HG02970 (cell line): Measurements from ENCODE around the gene KRT34.
"Not testable (repeated sequence)": the region's sequence is repeated elsewhere in the genome, so short reads cannot be mapped to it uniquely, and the experiment has no call there.

Source experiments
- ATAC-seq: cut with Tn5 transposase; IDR thresholded peaks from one replicate; pipeline ENCODE4 v1.9.1; 2021; ENCODE audit warnings: mild to moderate bottlenecking, moderate library complexity, moderate number of reproducible peaks; ENCODE audit not compliant: unreplicated experiment, low FRiP score

Gene KRT34

DNA sequence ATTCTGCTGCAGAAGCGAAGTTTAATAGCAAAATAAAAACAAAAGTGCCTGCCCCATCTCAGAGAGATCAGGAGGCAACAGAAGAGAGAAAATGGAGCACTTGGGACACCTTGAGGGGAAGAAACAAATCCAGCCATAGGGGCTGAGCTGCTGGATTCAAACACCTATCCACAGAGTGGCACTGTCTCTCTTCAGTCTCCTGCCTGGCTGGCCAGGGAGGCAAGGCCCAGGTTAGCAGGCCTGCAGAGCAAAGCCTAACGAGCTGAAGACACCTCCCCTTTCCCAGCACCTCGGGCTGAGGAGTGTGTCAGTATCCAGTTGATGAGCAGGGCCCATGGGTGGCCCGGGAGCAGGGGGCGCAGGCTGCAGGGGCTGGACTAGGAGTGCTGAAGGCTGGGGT, 24.1 kb upstream of the KRT34 start:
- ATAC-seq = no peak

DNA sequence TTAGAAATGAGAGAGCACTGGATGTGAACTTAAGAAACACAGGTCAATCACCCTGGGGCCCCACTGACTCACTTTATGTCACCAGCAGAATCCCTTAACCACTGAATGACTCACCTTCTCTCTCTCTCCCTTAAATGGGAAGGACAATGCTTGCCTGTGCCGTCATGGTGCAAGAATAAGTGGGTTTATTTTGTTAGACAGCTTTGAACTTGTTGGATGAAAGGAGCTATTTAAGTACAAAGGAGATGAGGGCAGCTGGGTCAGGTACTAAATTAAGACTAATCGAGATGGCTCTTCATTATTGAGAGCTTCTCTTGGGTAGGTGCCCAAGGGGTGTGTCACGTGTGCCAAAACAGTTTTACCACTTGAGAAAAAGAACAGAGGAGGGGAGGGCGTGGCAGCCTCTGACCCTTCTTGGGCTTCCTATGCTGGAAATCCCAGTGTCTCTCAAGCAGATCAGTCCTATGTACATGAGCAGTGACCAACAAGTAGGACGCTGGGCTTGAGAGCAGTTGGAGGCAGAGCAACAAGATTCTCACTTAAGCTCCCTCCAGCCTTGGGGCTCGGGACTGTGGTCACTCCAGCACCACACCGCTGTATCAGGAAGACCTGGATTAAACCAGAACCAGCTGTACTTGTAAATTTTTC, 22.0 kb upstream of the KRT34 start:
- no peak for ATAC-seq

DNA sequence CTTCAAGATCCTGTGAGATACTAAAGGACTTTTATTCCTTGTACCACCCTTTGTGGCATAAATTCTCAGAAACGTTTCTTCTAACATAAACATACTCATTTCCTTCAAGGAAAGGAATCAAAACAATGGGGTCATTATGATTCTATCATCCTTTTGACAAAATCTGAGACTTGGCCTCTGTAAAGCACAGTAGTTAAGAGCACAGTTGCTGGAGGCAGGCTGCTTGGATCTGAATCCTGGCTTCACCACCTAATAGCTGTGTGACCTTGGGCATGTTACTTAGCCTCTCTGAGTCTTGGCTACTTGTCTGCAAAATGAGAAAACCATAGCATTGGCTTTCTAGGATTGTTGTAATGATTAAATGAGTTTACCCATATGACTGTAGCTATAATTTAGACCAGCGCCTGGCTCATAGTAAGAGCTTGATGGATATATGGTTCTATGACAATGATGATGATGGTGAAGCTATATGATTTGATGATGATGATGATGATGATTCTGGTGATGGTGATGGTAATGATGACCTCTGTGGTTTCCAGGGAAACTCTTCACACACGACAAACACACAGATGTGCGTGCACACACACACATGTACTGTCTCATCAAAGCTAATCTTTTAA, 21.4 kb upstream of the KRT34 start:
- no peak for ATAC-seq

DNA sequence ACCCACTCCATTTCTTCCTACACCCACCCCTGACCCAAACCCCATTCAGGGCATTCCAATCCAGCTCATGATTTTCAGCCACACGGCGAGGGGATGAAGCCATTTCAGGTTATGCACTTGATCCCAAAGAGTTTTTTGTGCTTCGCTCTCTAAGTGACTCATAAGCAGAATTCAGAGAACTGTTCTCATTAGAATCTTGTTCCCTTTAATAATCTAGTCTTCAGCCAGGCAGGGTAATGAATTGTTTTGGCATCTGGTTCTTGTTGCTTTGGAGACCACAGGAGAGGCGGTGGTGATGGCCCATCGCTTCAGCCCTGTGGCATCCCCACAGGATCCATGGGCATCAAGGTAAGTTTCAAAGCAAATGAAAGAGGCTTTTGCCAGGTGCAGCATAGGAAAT, 20.1 kb upstream of the KRT34 start:
- ATAC-seq = no peak

DNA sequence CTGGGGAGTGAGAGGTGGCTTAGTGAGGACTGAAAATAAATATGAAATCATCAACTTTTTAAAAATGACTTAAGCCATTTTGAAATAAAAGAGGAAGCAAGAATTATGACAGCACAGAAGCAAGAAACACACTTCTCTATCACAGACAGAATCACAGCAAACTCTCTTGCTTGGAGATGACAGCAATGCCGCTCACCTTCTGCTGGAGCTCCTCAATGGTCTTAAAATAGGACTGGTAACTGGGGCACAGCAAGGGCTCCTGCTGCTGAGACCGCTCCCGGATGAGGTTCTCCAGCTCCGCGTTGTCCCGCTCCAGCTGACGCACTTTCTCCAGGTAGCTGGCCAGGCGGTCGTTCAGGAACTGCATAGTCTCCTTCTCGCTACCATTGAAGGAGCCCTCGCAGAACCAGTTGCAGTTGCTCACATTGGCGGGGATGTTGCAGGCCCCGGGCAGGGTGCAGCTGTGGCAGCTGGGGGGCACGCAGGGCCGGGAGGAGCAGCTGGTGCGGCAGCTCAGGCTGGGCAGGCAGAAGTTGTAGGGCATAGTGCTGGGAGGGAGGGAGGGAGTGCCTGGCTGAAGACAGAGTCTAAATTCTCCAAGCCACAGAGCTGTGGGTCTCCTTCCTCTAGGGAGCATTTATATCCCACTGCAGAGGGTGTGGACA, 15.0 kb upstream of the KRT34 start, which contains the start of gene KRT31:
Gene KRT31 (minus strand): TSS at position 613 of the 665 bp plus-strand sequence. CDS start 69 bp downstream, at position 544.
- ATAC-seq = no peak

DNA sequence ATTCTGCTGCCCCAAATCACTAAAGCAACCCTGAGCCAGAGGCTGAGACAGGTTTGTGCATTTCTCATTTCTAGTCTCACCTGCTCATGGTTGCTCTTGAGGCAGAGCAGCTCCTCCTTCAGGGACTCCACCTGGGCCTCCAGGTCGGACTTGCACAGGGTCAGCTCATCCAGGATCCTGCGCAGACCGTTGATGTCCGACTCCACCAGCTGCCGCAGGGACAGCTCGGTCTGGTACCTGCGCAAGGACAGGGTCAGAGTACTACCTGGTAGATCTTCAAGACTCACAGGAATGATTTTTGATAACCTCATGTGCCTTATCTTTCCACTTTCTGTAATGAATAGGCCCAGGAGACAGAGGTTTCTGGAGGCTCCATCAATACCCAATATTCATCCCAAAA, 14.2 kb upstream of the KRT34 start:
- no peak for ATAC-seq

DNA sequence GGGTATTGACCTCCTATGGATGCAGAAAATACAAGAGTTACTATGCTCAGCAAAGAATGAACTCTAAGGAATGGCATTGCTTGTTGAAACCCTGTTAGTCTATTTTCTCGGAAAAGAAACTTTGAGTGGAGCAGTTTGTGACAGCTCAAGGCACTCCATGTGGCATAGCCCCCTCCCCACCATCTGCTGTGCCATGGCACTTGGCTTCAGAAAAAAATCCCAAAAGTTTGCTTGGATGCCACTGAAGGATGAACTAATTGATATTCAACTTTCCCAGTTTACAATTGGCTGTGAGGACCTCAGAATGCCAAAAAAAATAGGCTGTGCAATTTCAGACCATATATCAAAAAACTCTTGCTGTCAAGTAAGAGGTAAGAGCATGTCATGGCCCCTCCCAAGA, 13.5 kb upstream of the KRT34 start:
- ATAC-seq = no peak

DNA sequence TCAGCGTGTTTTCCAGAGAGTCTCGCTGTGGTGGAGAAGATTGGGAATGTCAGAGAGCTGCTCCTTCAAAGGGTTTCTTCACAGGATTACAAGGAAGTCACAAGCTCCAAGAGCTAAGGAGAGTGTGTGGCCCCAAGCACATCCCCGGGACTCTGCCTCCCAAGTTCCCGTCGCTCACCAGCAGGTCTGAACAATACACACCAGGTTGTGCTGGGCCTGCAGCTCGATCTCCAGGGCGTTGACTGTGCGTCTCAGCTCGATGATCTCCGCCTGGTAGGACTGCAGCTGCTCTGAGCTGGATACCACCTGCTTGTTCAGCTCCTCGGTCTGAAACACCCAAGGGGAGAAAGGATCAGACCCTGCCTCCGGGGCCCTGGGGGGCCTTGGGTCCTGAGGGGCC, 12.9 kb upstream of the KRT34 start:
- ATAC-seq = not testable (repeated sequence)

DNA sequence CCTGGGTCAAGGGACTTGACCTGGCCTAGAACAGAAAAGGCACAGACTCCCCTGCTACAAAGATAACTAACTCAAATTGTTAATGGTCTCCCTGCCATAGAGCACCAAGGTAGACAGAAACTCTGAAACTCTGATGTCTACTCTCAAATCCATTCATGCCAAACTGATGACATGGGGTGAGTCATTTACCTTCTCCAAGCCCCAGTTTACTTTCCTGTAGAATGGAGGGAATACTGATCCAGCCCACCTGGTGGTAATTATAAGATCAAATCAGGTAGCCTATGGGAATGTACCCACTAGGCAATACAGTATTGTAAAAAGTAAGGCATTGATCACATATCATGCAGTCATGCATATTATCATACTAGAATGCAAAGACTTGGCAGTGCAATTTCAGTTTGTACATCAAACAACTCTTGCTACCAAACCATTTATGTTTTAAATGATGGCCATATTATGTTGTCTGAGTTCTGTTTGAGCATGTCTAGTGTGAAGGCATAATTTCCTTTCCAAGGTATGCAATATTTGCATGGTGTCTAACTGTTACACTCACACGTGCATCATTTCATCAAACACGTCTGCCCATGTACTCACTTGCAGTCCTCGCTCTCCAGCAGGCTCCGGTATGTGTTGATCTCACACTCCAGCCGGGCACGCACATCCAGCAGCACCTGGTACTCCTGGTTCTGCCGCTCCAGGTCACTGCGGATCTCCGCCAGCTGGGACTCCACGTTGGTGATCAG, 12.3 kb upstream of the KRT34 start:
- no peak for ATAC-seq

DNA sequence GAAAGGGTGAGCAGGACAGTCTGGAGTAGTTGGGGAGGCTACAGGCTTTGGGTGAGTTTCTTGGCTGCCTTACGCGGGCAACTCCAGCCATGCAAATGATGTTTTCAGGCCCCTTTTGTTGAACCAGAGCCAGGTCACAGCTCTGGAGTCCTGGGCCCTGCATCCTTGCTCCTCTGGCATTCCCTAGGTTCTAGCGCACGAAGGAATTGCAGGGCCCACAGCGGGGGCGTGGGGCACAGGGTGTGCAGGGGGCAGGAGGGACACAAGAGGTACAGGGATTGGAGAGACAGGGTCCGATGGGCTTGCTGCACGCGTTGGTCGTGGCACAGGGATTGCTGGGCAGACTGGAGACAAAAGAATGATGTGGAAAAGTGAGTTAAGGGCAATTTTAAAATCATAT, 11.7 kb upstream of the KRT34 start:
- no peak for ATAC-seq

DNA sequence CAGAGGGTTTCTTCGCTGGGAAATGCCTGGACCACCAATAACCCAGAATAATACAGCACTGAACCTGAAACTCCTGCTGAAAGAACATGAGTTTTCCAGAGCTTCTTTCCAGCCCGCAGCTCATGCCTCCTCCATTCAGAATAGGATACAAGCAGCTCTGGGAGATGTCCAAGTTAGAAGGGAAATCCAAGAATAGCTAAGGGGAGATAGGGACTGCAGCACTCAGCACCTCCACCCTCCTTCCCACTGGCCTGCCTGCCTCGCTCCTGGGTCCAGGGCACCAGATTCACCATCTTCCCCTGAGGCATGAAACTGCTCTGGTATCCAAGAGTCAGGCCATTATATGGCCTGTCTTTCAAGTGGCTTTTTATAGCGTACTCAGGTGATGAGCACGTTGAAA, 11.2 kb upstream of the KRT34 start:
- ATAC-seq = no peak

DNA sequence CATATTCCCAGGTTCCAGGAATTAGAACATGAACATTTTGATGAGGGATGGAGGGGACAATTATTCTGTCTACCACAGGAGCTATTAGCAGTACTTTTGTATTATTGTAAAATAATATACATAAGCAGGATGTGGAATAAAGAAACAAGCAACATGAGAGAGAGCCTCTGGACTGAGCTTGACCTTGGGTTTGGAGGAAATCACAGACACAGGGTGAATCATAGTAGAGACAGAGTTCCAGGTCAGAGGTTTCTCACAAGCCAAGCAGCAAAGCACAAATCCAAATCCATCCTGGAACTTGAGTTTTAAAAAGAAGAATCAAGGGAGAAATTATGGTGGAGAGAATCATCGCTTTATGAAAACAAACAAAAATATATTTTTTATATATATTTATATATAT, 10.2 kb upstream of the KRT34 start:
- ATAC-seq = no peak

DNA sequence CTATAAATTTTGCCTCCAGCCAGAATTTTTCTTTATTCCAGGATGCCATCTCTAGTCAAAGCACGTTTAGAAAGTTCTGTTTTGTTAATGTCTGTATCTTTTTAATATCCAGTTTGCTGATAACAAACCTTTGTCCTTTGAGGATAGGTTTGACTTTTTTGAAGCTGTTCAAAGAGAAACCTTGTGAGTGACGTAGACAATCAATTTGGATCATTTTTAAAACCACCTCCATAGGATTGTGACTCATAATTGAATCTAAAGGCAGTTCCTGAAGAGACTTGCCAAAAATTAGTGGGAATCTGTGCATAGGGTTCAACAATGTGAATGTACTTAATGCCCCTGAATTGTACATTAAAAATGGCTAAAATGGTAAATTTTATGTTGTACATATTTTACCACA, 9.4 kb upstream of the KRT34 start:
- no peak for ATAC-seq

DNA sequence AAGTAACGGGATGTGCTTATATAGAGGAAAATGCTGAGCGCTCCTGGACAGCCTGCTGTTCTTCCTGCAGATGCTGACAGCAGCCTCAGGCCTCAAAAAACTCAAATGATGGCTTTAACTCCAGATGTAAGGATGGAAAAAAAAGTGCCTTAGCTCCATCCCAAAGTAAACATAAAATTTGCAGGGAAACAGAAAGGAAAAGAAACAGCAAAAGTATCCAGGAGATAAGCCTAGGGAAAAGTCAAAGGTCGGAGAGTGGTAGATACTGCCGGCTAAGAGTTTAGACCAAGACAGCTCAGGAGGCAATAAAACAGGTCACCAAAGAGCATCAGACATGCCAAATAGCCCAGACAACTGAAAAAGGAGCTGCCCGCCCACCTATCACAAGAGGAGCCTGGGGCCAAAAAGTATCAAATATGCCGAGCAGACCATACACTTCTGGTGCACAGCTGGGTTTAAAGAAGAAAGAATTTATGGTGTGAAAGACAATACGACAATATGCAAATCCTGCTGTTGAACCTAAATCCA, 8.4 kb upstream of the KRT34 start:
- no peak for ATAC-seq

DNA sequence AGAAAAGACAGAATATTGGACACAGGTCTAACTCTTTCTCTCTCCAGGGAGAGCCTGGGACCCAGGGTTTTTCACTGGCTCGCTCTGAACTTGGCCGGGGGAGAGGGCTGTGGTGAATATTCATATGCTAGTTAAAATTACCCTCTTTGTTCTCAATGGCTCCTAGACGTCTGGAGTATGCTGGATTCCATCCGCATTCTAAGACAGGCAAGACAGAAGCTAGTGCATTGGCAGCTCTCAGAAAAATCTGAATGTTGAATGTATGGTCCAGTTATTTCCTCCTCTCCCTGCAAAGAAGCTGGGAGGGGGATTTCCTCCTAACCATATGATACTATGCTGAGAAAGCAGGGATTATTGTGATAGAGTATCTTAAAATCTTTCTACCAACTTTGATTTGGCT, 5.6 kb upstream of the KRT34 start:
- no peak for ATAC-seq

DNA sequence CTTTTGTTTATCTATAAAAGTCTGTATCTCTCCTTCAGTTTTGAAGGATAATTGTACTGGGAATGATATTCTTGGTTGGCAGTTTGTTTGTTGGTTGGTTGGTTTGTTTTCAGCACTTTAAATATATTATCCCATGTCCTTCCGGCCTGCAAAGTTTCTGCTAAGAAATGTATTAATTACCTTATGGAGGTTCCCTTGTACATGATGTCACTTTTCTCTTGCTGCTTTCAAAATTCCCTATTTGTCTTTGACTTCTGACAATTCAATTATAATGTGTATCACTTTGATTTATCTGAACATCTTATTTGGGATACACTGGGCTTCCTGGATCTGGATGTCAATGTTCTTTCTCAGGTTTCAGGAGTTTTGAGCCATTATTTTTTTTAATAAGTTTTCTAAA, 4.1 kb upstream of the KRT34 start:
- no peak for ATAC-seq

DNA sequence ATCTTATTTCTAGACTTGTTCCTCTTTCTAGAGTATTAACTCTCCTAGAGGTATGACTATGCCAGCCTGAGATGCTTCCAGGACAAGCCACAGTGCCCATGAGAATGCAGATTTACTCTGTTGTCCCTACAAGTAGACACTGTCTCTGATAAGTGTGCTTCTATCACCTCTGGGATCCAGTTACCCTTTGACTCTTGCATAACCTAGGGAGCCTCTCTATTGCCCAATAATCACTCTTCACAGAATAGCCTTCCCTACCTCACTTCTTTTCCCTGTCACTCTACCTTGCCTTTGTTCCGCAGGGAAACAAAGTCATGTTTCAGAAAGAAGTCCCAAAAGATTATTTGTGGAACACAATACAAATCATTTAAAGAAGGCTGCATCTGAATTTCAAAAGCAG, 1.6 kb upstream of the KRT34 start:
- no peak for ATAC-seq

DNA sequence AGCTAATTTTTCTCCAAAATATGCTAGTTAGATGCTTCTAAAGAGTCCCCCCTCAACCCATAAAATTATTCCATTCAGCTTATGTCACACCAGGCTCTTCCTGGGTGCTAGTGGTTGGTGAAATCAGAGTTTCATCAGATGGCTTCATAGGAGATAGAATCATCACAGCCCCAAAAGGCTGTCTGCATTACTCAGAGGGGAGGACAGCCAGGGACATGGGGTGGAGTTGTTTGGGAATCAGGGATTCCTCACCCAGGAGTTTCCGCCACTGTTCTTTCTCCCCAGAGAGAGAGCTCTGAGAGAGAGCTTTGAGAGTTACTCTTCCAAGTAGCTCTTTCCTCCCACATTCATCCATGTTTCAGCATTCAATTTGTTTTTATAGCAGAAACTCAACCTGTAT, 288 bp upstream of the KRT34 start:
- no peak for ATAC-seq

DNA sequence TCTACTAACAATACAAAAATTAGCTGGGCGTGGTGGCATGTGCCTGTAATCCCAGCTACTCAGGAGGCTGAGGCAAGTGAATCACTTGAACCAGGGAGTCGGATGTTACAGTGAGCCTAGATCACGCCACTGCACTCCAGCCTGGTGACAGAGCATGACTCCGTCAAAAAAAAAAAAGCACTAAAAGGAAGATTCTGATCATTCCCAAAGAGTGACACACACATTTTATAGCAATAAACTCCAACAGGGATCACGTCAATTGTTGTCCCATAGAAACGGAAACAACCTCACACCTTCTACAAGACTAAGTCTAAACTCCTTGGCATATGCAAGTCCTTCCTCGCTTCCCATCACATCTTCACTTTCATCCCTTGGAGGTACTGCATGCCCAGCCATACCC, 2.0 kb downstream of the KRT34 start:
- ATAC-seq = not testable (repeated sequence)

DNA sequence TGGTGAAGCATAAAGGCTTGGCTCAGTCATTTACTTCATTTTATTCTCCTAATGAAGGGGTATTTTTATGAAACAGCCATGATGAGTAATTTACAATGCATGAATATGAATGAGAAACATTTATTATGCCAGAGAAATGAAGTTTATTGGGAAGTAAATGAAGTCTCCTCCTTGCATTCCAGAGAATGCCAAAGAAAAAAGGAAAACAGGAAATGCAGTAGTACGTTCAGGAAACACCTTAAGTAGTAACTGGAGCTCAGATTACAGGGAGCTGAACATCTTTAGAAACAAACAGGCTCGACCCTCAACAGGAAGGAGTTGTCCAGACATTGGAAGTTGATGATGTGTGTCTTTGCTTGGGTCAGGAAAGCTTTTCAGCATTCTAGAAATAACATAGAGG, 4.6 kb downstream of the KRT34 start:
- ATAC-seq = no peak

DNA sequence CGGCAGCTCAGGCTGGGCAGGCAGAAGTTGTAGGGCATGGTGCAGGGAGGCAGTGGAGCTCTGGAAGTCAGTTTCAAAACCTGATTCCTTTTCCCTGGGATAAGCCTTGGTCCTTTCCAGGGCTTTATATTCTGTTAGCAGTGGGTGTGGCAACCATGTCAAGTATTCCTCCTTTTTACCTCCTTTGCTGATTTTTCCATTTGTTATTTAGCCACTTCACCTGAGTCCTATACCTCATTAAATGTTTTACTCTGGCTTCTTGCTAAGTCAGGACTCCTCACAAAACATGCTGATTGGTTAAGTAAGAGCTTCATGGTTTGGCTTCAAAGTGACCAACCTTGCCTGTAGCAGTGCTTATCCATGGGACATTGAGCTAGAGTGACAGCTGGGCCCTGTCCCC, 12.4 kb downstream of the KRT34 start, which contains the start of gene KRT33B:
Gene KRT33B (minus strand): TSS at position 101 of the 400 bp plus-strand sequence. CDS start 63 bp downstream, at position 38.
- ATAC-seq = no peak
